GM12892 (cell line): ENCODE results near the gene SLC3A2.

Source experiments
- POLR2A ChIP-seq: IDR thresholded peaks from 2 replicates; pipeline ENCODE4 v1.6.1; 2011; ENCODE audit warnings: low read depth, low read length, control low read depth
- POLR2AphosphoS5 ChIP-seq: IDR thresholded peaks from 2 replicates; pipeline ENCODE4 v1.6.1; 2011; ENCODE audit warnings: low read depth, low read length, control low read depth
- TAF1 ChIP-seq: IDR thresholded peaks from 2 replicates; pipeline ENCODE4 v1.6.1; 2011; ENCODE audit warnings: low read depth, mild to moderate bottlenecking, control low read depth, low read length, borderline replicate concordance

DNA sequence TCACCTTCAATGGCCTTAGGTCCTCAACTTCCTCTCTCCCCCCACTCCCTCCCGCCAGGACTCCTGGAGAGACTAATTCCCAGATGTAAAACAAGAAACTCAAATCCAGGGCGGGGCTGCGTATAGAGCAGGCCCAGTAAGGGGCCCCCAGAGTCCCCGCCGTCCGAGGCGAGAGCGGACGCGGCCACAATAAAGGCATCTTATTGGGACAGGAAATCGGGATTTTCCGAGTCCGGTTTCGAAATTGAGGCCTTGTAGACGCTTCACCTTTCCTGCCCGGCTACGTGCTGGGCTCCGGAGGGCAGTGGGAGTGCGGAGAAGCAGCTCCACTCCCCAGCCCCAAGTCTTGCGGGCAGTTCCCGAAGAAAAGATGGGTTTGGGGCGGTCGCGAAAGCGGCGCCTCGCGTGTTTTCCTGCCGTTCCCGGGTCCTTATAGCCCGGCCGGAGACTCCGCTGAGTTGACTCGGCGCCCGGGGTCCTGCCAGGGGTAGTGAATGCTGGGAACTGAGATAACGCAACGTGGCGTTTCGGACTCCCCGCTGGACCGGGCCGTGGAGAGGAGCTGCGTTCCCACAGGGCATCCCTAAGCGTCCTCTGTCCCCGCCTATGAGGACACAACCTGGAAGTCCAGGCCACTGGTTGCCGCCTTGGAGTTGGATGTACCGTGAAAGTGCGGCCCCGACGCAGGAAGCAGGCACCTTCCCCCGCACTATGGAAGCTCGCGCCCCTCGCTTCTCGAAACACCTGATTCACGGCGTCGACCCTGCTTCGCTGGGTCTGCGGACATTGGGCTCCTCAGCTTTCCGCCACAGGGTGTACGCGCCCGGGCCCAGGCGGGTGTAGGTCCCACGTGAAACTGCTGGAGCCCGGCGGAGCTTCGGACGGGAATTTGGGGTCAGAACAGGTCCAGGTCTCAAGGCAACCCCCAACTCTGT lies 45.3 kb downstream of the SLC3A2 start:
- no peak for TF ChIP-seq POLR2AphosphoS5
- no peak for TF ChIP-seq POLR2A
- no peak for TF ChIP-seq TAF1
